IMR-90 (cell line): ENCODE data around the gene RAVER1. TPM values are rescaled to one million over a fixed set of nuclear protein-coding genes. Genes with fewer than 3 reads are reported as not detected.

Experiments used
- ATAC-seq: fragments of 200-7000 bp; cut with Tn5 transposase; 2 replicates; pipeline ENCODE4 v1.9.1; 2020; ENCODE audit warnings: low read depth, mild to moderate bottlenecking, moderate library complexity
- BruUV-seq: library from RNA; stranded (reverse); fragments of 400-500 nt; replicated peaks from 2 replicates; lab custom pipeline; 2021; lab: Mats Ljungman, UMichigan
- CTCF ChIA-PET: fragments of 300-600 bp; formaldehyde crosslinking; extraction: SDS; loops from one replicate; lab custom pipeline; 2021; ENCODE audit warnings: antibody characterized with exemption; lab: Yijun Ruan, JAX
- POLR2A ChIA-PET: fragments of 300-600 bp; sonication (Branson Sonifier 250); formaldehyde crosslinking; loops from one replicate; lab custom pipeline; 2022; ENCODE audit warnings: antibody characterized with exemption; ENCODE audit not compliant: unreplicated experiment; lab: Charles Lee
- DNase-seq: peaks from one replicate; pipeline ENCODE4 v3.0.0; 2013
- H2AFZ ChIP-seq: replicated peaks from 2 replicates; pipeline ENCODE3; 2013; ENCODE audit warnings: low read length, mild to moderate bottlenecking; ENCODE audit not compliant: poor library complexity
- H2AK5ac ChIP-seq: 2 replicates; pipeline ENCODE4 v1.6.1; 2013; ENCODE audit warnings: low read depth, low read length, inconsistent platforms
- H2AK9ac ChIP-seq: replicated peaks from 2 replicates; pipeline ENCODE3; 2013; ENCODE audit warnings: mild to moderate bottlenecking, low read depth, low read length, moderate library complexity; ENCODE audit not compliant: poor library complexity
- H2BK120ac ChIP-seq: 2 replicates; pipeline ENCODE4 v1.6.1; 2013; ENCODE audit warnings: low read depth, low read length, inconsistent platforms
- H2BK15ac ChIP-seq: 3 replicates; pipeline ENCODE4 v1.6.1; 2013; ENCODE audit warnings: low read depth, low read length, inconsistent platforms
- H2BK20ac ChIP-seq: 2 replicates; pipeline ENCODE4 v1.6.1; 2013; ENCODE audit warnings: low read depth, mild to moderate bottlenecking, inconsistent platforms, low read length, moderate library complexity
- H2BK5ac ChIP-seq: 2 replicates; pipeline ENCODE4 v1.6.1; 2013; ENCODE audit warnings: mild to moderate bottlenecking, low read depth, low read length, inconsistent platforms; ENCODE audit not compliant: poor library complexity, severe bottlenecking
- H3K14ac ChIP-seq: replicated peaks from 2 replicates; pipeline ENCODE4 v1.6.1; 2013; ENCODE audit warnings: low read depth, low read length, inconsistent platforms
- H3K18ac ChIP-seq: 2 replicates; pipeline ENCODE4 v1.6.1; 2013; ENCODE audit warnings: low read depth, low read length, control low read depth
- H3K23ac ChIP-seq: 2 replicates; pipeline ENCODE4 v1.6.1; 2013; ENCODE audit warnings: low read depth, low read length, inconsistent platforms
- H3K27ac ChIP-seq: 2 replicates; pipeline ENCODE4 v1.5.1; 2013; ENCODE audit warnings: mild to moderate bottlenecking, control low read depth, low read length; ENCODE audit not compliant: insufficient read depth
- H3K27me3 ChIP-seq: 2 replicates; pipeline ENCODE4 v1.6.1; 2013; ENCODE audit warnings: low read length; ENCODE audit not compliant: control insufficient read depth, insufficient read depth
- H3K36me3 ChIP-seq: 2 replicates; pipeline ENCODE4 v1.6.1; 2013; ENCODE audit warnings: low read length, mixed read lengths; ENCODE audit not compliant: control insufficient read depth, insufficient read depth
- H3K4ac ChIP-seq: 2 replicates; pipeline ENCODE4 v1.6.1; 2013; ENCODE audit warnings: low read depth, low read length, inconsistent platforms
- H3K4me1 ChIP-seq: 2 replicates; pipeline ENCODE4 v1.6.1; 2013; ENCODE audit warnings: low read length, mixed read lengths; ENCODE audit not compliant: control insufficient read depth, insufficient read depth
- H3K4me2 ChIP-seq: 2 replicates; pipeline ENCODE4 v1.6.1; 2013; ENCODE audit warnings: low read depth, mild to moderate bottlenecking, control low read depth, low read length, moderate library complexity
- H3K4me3 ChIP-seq: 2 replicates; pipeline ENCODE4 v1.5.1; 2013; ENCODE audit warnings: low read depth, mild to moderate bottlenecking, control low read depth, low read length, moderate library complexity; ENCODE audit not compliant: insufficient read depth
- H3K56ac ChIP-seq: 2 replicates; pipeline ENCODE4 v1.6.1; 2013; ENCODE audit warnings: low read length, inconsistent platforms; ENCODE audit not compliant: insufficient read depth; ENCODE audit errors: extremely low read depth
- H3K79me1 ChIP-seq, 2 experiments: 2 replicates each; pipeline ENCODE4 v1.6.1; 2013; ENCODE audit warnings: low read length in 2 of 2, inconsistent platforms in 1 of 2, low read depth in 1 of 2
- H3K9ac ChIP-seq: 2 replicates; pipeline ENCODE4 v1.6.1; 2013; ENCODE audit warnings: low read depth, low read length, control low read depth
- H3K9me1 ChIP-seq: 2 replicates; pipeline ENCODE4 v1.6.1; 2013; ENCODE audit warnings: low read length, inconsistent platforms; ENCODE audit not compliant: insufficient read depth
- H3K9me3 ChIP-seq: 2 replicates; pipeline ENCODE4 v1.6.1; 2013; ENCODE audit warnings: low read length; ENCODE audit not compliant: control insufficient read depth, insufficient read depth
- H4K20me1 ChIP-seq: 2 replicates; pipeline ENCODE4 v1.6.1; 2013; ENCODE audit warnings: low read length, inconsistent platforms; ENCODE audit not compliant: insufficient read depth
- H4K5ac ChIP-seq: 2 replicates; pipeline ENCODE4 v1.6.1; 2013; ENCODE audit warnings: mild to moderate bottlenecking, low read depth, low read length, control low read depth
- H4K8ac ChIP-seq, 2 experiments: 2 replicates each; pipeline ENCODE4 v1.6.1; 2013; ENCODE audit warnings: low read depth in 2 of 2, low read length in 2 of 2, control low read depth in 1 of 2, inconsistent platforms in 1 of 2
- H4K91ac ChIP-seq: 2 replicates; pipeline ENCODE4 v1.6.1; 2013; ENCODE audit warnings: low read depth, low read length, inconsistent platforms; ENCODE audit not compliant: insufficient read depth
- BHLHE40 ChIP-seq: fragments of 150-350 bp; IDR thresholded peaks from 2 replicates; pipeline ENCODE4 v1.6.1; 2016; ENCODE audit warnings: mild to moderate bottlenecking, low read depth, low read length
- ELK1 ChIP-seq: fragments of 150-350 bp; IDR thresholded peaks from 2 replicates; pipeline ENCODE4 v1.6.1; 2016; ENCODE audit warnings: low read depth, mild to moderate bottlenecking, low read length, moderate library complexity, borderline replicate concordance
- FOS ChIP-seq: fragments of 150-350 bp; IDR thresholded peaks from 2 replicates; pipeline ENCODE4 v1.6.1; 2016; ENCODE audit warnings: low read depth, low read length
- NFE2L2 ChIP-seq: fragments of 150-350 bp; IDR thresholded peaks from 2 replicates; pipeline ENCODE4 v1.6.1; 2016; ENCODE audit warnings: low read depth, mild to moderate bottlenecking, low read length
- RCOR1 ChIP-seq: IDR thresholded peaks from 2 replicates; pipeline ENCODE4 v1.6.1; 2012; ENCODE audit warnings: mild to moderate bottlenecking, low read length, improper control_type of control experiment; ENCODE audit not compliant: insufficient replicate concordance
- SMC3 ChIP-seq: fragments of 150-350 bp; IDR thresholded peaks from 2 replicates; pipeline ENCODE4 v1.6.1; 2016; ENCODE audit warnings: low read depth, mild to moderate bottlenecking, antibody characterized with exemption, low read length, moderate library complexity
- WGBS, 2 experiments: methylation state at CpG; one replicate each; pipeline versions ENCODE4 v1.1.5 to v1.1.7; 2013; ENCODE audit warnings: missing lambda C conversion rate in 2 of 2; ENCODE audit not compliant: insufficient read length in 1 of 2; ENCODE audit errors: extremely low coverage in 2 of 2; 5-methylcytosine and 5-hydroxymethylcytosine counted together
- dilution Hi-C: fragments of 300-500 bp; cut with HindIII; formaldehyde crosslinking; loops from one replicate; pipeline ENCODE4 v1.14.3; 2018; ENCODE audit warnings: low sequenced_read_pairs; ENCODE audit not compliant: unreplicated experiment
- in situ Hi-C: fragments of 300-500 bp; cut with MboI; formaldehyde crosslinking; loops from 3 replicates; pipeline ENCODE4 v1.14.3; 2019; ENCODE audit warnings: low sequenced_read_pairs, inconsistent platforms, mixed read lengths
- intact Hi-C: fragments of 100-400 bp; cut with micrococcal nuclease; formaldehyde crosslinking; loops from 2 replicates; pipeline ENCODE4 v1.10.0; 2022
- polyA plus RNA-seq, 3 experiments: library from polyadenylated mRNA; depleted of rRNA; stranded (reverse); fragments of >200 nt; gene quantifications; 2 replicates each; pipeline ENCODE4 v1.2.3, GENCODE V29; 2012; ENCODE audit warnings: low replicate concordance in 1 of 3
- total RNA-seq: library from RNA; depleted of rRNA; stranded (reverse); fragments of >200 nt; gene quantifications from 2 replicates; pipeline ENCODE4 v1.2.3, GENCODE V29; 2012

RAVER1 gene
- total and polyA plus RNA-seq, 2 of the 4 experiments (the other 2 are of a cell fraction), result 2.7 to 18.1 TPM

GRCh38 chr19:10339977-10340376 lies 6.6 kb upstream of the RAVER1 start:
- Histone ChIP-seq H2AFZ (no peak overlapping the region), H2BK120ac (no peak overlapping the region), H3K9ac (no peak overlapping the region), H2AK9ac (no peak overlapping the region), H3K27me3 (no peaks in the 10 kb centered on the region), H3K27ac (no peak overlapping the region), H4K20me1 (no peaks in the 10 kb centered on the region), H3K4ac (no peak overlapping the region), H3K9me1 (no peaks in the 10 kb centered on the region), H2BK15ac (no peak overlapping the region), H3K18ac (no peak overlapping the region), H2AK5ac (no peak overlapping the region), H4K5ac (no peak overlapping the region), H2BK5ac (no peak overlapping the region), H3K4me2 (no peak overlapping the region), H3K4me3 (no peak overlapping the region), H4K8ac (no peak overlapping the region), H3K14ac (no peak overlapping the region), H3K9me3 (no peaks in the 10 kb centered on the region), H3K79me1 (peaks cover 0 to 1% of the 10 kb centered on the region in 2 experiments; a peak in 1 of 4 replicates), H3K23ac (no peak overlapping the region), H3K36me3 (no peaks in the 10 kb centered on the region), H3K4me1 (no peaks in the 10 kb centered on the region), H2BK20ac (no peak overlapping the region), H4K91ac (no peak overlapping the region), H3K56ac (no peak overlapping the region)
- DNase-seq, result no peak
- intact Hi-C loops (no loop called here), in situ Hi-C loops (no loop called here), dilution Hi-C loops (no loop called here)
- no peak for ATAC-seq
- no CpG with 5 or more reads among the region's 5 CpGs for WGBS, 2 experiments
- TF ChIP-seq FOS (no peak), NFE2L2 (no peak), ELK1 (no peak), SMC3 (no peak), BHLHE40 (no peak), RCOR1 (no peak)
- ChIA-PET CTCF (no interaction called here), POLR2A (no interaction called here)
- no TSS peak for BruUV-seq
